Panc1 (cell line): ENCODE results near the gene KLF11.

ENCODE experiments used
- POLR2AphosphoS5 ChIP-seq: IDR thresholded peaks from 2 replicates; pipeline ENCODE4 v1.6.1; 2012; ENCODE audit warnings: mild to moderate bottlenecking, low read depth, low read length, moderate library complexity
- TF ChIP-seq, protein P1 (sequence below): fragments of 450-650 bp; IDR thresholded peaks from 2 replicates; pipeline ENCODE4 v1.5.1; 2017; ENCODE audit warnings: mild to moderate bottlenecking

DNA sequence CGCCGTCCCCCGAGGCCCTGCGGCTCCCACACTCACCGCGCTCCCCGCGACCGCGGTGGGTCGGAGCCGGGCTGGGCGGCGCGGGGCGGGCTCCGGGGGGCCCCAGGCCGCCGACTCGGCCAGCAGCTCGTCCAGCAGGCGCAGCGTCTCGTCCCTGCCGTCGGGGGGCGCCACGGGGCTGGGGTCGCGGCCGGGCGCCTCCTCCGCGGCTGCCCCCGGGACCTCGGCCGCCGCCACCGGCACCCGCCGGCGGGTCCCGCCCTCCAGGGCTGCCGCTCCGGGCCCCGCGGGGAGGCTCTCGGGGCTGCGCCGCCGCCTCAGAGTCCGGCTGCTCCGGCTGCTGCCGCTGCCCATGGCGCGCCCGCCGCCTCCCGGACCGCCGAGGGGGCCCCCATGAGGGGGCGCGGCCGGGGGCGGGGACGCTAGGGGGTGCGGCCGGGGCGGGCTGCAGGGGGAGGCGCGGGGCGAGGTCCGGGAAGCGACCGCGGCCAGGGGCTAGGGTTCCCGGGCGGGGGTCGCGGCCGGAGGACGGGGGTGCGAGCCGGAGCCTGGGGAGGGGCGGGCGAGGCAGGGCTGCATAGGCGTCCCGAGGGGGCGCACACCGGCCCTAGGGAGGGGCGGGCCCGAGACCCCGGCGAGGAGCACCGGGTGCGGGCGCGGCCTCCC lies 36.7 kb downstream of the KLF11 start, which contains the start of gene CYS1:
- TF ChIP-seq, protein P1, sequence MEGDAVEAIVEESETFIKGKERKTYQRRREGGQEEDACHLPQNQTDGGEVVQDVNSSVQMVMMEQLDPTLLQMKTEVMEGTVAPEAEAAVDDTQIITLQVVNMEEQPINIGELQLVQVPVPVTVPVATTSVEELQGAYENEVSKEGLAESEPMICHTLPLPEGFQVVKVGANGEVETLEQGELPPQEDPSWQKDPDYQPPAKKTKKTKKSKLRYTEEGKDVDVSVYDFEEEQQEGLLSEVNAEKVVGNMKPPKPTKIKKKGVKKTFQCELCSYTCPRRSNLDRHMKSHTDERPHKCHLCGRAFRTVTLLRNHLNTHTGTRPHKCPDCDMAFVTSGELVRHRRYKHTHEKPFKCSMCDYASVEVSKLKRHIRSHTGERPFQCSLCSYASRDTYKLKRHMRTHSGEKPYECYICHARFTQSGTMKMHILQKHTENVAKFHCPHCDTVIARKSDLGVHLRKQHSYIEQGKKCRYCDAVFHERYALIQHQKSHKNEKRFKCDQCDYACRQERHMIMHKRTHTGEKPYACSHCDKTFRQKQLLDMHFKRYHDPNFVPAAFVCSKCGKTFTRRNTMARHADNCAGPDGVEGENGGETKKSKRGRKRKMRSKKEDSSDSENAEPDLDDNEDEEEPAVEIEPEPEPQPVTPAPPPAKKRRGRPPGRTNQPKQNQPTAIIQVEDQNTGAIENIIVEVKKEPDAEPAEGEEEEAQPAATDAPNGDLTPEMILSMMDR: peak; percentile 92
- TF ChIP-seq POLR2AphosphoS5: no peak
